ENCODE results near the gene KDELR1.

DNA sequence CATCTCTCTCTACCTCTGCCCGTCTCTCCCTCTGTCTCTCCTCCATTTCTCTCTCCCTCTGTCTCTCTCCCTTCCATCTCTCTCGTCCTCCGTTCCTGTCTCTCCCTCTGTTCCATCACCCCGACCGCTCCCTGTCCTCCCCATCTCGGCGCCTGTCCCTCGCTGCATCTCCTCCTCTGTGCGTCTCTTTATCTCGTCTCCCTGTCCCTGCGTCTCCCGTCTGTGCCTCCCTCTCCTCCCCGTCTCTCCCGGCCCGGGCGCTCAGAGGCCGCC, 6.7 kb upstream of the KDELR1 start:
- no peak for TF ChIP-seq EP300 (IDR thresholded peaks at IDR 0.05)
- TF ChIP-seq POLR2A (IDR thresholded peaks at IDR 0.05), result no peak
- TF ChIP-seq, protein P1, sequence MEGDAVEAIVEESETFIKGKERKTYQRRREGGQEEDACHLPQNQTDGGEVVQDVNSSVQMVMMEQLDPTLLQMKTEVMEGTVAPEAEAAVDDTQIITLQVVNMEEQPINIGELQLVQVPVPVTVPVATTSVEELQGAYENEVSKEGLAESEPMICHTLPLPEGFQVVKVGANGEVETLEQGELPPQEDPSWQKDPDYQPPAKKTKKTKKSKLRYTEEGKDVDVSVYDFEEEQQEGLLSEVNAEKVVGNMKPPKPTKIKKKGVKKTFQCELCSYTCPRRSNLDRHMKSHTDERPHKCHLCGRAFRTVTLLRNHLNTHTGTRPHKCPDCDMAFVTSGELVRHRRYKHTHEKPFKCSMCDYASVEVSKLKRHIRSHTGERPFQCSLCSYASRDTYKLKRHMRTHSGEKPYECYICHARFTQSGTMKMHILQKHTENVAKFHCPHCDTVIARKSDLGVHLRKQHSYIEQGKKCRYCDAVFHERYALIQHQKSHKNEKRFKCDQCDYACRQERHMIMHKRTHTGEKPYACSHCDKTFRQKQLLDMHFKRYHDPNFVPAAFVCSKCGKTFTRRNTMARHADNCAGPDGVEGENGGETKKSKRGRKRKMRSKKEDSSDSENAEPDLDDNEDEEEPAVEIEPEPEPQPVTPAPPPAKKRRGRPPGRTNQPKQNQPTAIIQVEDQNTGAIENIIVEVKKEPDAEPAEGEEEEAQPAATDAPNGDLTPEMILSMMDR (IDR thresholded peaks at IDR 0.05), result no peak
